NCI-H748 (cell line): ENCODE data around the gene PLA2G3.

Source experiments
- DNase-seq: peaks from one replicate; lab custom pipeline; 2025; ENCODE audit not compliant: unreplicated experiment; lab: John Stamatoyannopoulos, UW

The PLA2G3 gene

DNA sequence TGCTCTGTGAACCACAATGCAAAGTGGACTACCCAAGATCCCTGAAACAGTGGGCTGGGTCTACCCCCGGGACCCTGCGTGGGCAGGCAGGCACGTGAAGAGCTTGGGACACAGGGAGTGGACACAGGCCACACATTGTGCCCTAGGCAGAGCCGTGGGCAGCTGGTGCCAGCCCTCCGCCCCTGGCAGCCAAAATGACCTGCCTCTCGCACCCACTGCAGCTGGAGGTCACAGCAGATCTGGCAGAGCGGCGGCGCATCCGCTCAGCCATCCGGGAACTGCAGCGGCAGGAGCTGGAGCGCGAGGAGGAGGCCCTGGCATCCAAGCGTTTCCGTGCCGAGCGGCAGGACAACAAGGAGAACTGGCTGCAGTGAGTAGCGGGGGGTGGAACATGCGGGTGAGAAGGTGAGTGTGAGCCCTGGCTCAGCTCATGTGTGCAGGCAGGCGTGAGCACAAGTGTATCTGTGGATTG lies 52.5 kb downstream of the PLA2G3 start:
- DNase-seq, result no peak

- no peak for DNase-seq
Measured at GRCh38 chr22:31086703-31087330, 53.5 kb downstream of the PLA2G3 start.

DNA sequence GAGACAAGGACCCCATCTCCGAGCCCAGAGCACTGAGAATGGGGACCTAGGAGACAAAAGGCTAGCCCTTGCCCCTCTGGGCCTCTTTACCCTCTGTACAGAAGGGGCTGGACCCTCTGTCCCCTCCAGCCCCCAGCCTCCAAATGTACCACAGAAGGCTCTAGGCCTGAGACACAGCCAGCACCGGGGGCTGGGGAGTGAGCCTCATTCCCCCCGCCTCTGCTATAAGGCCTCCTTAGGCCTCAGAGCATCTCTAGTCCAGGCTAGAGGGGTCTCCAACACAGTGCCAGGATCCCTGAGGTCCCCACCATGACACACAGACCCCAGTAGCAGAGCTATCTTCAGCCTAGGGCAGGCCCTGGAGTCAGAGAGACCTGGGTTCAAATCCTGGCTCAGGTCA lies 54.4 kb downstream of the PLA2G3 start:
- DNase-seq, result no peak

- no peak for DNase-seq
Measured at GRCh38 chr22:31085493-31085824, 54.8 kb downstream of the PLA2G3 start.

DNA sequence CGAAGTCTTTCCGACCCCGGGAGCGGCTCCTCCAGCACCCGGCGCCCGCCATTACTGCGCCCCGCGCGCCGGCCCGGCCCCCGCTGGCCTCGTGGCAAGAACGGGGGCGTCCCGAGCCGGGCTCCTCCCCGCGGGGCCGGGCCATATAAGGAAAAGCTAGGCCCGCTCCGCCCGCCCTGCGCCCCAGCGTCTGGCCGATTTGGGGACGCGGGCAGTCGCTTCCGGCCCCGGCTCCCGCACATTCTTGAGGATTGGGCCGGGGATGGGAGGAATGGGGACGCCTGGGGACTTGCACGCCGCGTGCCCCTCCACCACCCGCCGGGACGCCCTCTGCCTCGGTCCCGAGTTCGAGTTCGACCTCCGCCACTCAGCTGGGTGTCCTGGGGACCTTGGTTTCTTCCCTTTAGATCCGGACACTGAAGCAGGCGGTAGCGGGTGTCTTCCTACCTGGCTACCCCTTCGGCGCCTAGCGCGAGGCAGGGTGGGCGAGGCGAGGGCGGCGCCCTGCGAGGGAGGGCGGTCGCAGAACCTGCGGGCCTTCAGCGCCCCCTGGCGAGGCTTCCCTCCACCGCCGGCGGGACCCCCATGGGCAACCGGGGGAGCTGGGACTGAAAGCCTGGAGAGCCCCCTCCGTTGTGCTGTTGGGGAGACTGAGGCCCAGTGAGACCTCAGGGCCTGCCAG lies 55.4 kb downstream of the PLA2G3 start:
- DNase-seq, result peak; percentile 60
